Colonic mucosa (tissue), 4 donors: ENCODE measurements around the gene MDN1. TPM values are rescaled to one million over a fixed set of nuclear protein-coding genes. Genes with fewer than 3 reads are reported as not detected.
"Not testable (repeated sequence)": the region's sequence is repeated elsewhere in the genome, so short reads cannot be mapped to it uniquely, and the experiment has no call there.

Source experiments
- DNase-seq: peaks from one replicate; pipeline ENCODE4 v3.0.0-alpha.2; 2020
- H3K27ac ChIP-seq: fragments of 200-600 bp; one replicate; pipeline ENCODE4 v1.8.0; 2021
- H3K27me3 ChIP-seq: fragments of 200-600 bp; one replicate; pipeline ENCODE4 v1.8.0; 2021
- H3K36me3 ChIP-seq: fragments of 200-600 bp; one replicate; pipeline ENCODE4 v1.8.0; 2021
- H3K4me1 ChIP-seq: fragments of 200-600 bp; one replicate; pipeline ENCODE4 v1.8.0; 2021; ENCODE audit warnings: mild to moderate bottlenecking
- H3K4me3 ChIP-seq: fragments of 200-600 bp; one replicate; pipeline ENCODE4 v1.8.0; 2021
- H3K9ac ChIP-seq, 2 donors: one replicate each; pipeline ENCODE4 v1.7.0; 2013; ENCODE audit warnings: control low read depth in 2 of 2, low read depth in 2 of 2, low read length in 2 of 2
- H3K9me3 ChIP-seq: fragments of 200-600 bp; one replicate; pipeline ENCODE4 v1.8.0; 2021
- intact Hi-C: fragments of 100-400 bp; cut with DNase I; formaldehyde crosslinking; loops from one replicate; pipeline ENCODE4 v1.14.1; 2022
- total RNA-seq, 2 donors: library from RNA; stranded (reverse); fragmentation: NEBNext Ultra II Directional in 1 of 2; extraction: Animal tissue kit (Norgen Biotek cat#: 25700) in 1 of 2; gene quantifications; one replicate each; pipeline ENCODE4 v1.2.1, GENCODE V29; 2021
- TF ChIP-seq, protein P1 (sequence below): fragments of 200-600 bp; IDR thresholded peaks from one replicate; pipeline ENCODE4 v1.8.0; 2022; ENCODE audit warnings: antibody characterized with exemption, mild to moderate bottlenecking
- donor health status: healthy.
- donor health status: DM: no; HTN: no; CAD: no.
- donor health status: DM: no; HTN: no; CAD: no.

MDN1 gene
- total RNA-seq, 2 donors from 2014 or later: 17.5 to 30.7 TPM

DNA sequence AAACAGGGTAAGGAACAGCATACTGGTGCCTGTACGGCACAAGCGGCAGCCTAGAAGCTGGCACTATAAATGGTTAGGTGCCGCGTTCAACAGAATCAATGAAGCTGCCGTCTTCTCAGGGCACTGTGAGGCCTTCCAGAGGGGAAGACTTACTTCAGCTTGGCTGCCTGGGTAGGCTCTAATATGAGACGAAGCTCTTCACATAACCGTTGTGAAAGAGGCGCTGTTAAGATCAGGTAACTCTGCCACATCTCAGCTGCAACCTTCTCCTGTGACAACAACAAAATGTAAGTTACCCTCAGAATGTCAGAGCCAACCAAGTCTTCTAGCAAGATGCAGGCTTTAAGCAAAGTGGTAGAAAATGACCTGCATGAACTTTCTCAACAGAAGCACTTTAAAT, 169.0 kb downstream of the MDN1 start:
- Histone ChIP-seq H3K9me3 (no peaks in the 10 kb centered on the region), H3K27me3 (no peaks in the 10 kb centered on the region), H3K4me3 (no peak overlapping the region), H3K9ac (no peak overlapping the region), H3K27ac (no peak overlapping the region), H3K4me1 (no peaks in the 10 kb centered on the region), H3K36me3 (peaks cover 4% of the 10 kb centered on the region)
- DNase-seq: no peak
- TF ChIP-seq, protein P1, sequence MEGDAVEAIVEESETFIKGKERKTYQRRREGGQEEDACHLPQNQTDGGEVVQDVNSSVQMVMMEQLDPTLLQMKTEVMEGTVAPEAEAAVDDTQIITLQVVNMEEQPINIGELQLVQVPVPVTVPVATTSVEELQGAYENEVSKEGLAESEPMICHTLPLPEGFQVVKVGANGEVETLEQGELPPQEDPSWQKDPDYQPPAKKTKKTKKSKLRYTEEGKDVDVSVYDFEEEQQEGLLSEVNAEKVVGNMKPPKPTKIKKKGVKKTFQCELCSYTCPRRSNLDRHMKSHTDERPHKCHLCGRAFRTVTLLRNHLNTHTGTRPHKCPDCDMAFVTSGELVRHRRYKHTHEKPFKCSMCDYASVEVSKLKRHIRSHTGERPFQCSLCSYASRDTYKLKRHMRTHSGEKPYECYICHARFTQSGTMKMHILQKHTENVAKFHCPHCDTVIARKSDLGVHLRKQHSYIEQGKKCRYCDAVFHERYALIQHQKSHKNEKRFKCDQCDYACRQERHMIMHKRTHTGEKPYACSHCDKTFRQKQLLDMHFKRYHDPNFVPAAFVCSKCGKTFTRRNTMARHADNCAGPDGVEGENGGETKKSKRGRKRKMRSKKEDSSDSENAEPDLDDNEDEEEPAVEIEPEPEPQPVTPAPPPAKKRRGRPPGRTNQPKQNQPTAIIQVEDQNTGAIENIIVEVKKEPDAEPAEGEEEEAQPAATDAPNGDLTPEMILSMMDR: no peak
- intact Hi-C loops: no loop called here

DNA sequence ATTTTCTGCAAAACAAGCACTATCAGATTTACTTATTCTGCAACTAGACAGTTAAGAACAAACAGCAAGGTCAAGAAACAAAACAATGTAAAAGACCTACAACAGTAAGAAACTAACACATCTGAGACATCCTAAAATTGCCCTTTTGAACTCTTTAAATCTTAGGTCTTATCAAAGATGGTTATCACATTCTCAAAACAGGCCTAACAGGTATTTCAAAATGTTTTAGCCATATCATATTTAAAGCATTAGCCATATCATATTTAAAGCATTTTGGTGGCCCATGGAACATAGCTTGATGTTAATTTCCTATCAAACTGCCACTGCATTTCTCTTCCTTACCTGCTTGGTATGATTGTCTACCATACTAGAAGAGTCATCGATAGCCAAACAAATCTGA, 169.9 kb downstream of the MDN1 start:
- H3K36me3 ChIP-seq: peaks cover 4% of the 10 kb centered on the region
- no peak overlapping the region for H3K27ac ChIP-seq
- no peak overlapping the region for H3K9ac ChIP-seq
- no peak overlapping the region for H3K4me3 ChIP-seq
- no peaks in the 10 kb centered on the region for H3K27me3 ChIP-seq
- no peak for DNase-seq
- no peaks in the 10 kb centered on the region for H3K9me3 ChIP-seq
- TF ChIP-seq, protein P1: no peak
- intact Hi-C loops: no loop called here
- H3K4me1 ChIP-seq: no peaks in the 10 kb centered on the region

DNA sequence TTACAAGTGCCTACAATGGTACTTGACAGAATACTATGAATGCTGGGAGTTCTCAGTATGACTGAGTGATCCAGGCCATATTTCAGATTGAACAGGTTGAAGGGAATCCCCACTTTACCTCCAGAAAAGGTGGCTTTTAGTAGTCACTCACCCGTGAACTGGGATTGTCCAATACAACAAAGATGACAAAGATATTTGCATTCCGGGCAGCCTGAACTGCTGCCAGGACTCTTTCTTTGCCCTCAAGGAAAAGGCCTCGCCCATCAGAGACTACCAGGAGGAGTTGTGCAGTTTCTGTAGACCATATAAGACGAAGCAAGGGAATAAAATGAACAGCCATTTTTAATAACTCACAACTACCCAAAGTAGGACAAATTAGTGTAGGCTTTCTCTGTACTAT, 174.7 kb downstream of the MDN1 start:
- TF ChIP-seq, protein P1: no peak
- no peaks in the 10 kb centered on the region for H3K9me3 ChIP-seq
- no peaks in the 10 kb centered on the region for H3K27me3 ChIP-seq
- H3K27ac ChIP-seq: no peak overlapping the region
- no peak for DNase-seq
- no peak overlapping the region for H3K9ac ChIP-seq
- no peaks in the 10 kb centered on the region for H3K36me3 ChIP-seq
- H3K4me3 ChIP-seq: no peak overlapping the region
- intact Hi-C loops: no loop called here
- no peaks in the 10 kb centered on the region for H3K4me1 ChIP-seq

DNA sequence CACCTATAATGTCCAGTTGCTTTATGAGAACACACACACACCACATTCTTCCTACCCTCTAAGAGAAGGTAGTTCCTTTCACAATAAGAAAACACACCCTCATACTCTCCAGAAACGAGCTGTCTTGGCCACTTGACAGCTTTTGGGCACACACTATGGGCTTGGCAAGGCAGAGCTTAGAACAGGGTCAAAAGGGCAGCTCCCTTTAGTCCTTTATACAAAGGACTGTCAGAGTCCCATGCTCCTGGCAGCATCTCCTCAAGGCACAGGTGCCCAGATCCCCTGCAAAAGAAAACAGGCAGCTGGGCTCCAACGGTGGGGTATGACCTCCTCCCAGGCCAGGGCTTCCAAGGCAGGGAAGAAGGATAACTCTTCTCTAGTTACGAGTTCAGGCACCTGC, 176.2 kb downstream of the MDN1 start:
- DNase-seq: no peak
- H3K27me3 ChIP-seq: no peaks in the 10 kb centered on the region
- intact Hi-C loops: no loop called here
- no peaks in the 10 kb centered on the region for H3K9me3 ChIP-seq
- H3K27ac ChIP-seq: no peak overlapping the region
- H3K4me1 ChIP-seq: peaks cover 5% of the 10 kb centered on the region
- TF ChIP-seq, protein P1: no peak
- H3K4me3 ChIP-seq: no peak overlapping the region
- H3K36me3 ChIP-seq: no peaks in the 10 kb centered on the region
- no peak overlapping the region for H3K9ac ChIP-seq

DNA sequence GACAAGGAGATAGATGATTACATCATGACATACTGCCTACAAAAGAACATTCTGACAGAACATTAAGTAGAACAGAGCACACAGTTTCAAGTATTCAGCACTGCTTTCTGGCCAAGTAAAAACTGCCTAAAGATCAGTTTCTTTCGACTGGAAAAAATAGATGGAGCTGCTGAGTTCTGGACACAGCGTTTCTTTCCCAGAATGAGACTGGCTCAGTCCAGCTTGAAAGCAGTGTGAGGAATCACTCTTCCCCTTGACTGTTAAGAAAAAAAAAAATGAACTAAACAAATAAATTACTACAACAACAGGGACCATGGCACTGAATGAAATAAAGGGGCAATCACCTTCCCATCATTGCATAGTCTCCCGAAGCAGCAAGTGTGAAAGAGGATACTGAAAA, 176.6 kb downstream of the MDN1 start:
- Histone ChIP-seq H3K4me3 (no peak overlapping the region), H3K9me3 (no peaks in the 10 kb centered on the region), H3K9ac (no peak overlapping the region), H3K27ac (no peak overlapping the region), H3K36me3 (no peaks in the 10 kb centered on the region), H3K4me1 (peaks cover 5% of the 10 kb centered on the region), H3K27me3 (no peaks in the 10 kb centered on the region)
- intact Hi-C loops: no loop called here
- TF ChIP-seq, protein P1: no peak
- DNase-seq: no peak

DNA sequence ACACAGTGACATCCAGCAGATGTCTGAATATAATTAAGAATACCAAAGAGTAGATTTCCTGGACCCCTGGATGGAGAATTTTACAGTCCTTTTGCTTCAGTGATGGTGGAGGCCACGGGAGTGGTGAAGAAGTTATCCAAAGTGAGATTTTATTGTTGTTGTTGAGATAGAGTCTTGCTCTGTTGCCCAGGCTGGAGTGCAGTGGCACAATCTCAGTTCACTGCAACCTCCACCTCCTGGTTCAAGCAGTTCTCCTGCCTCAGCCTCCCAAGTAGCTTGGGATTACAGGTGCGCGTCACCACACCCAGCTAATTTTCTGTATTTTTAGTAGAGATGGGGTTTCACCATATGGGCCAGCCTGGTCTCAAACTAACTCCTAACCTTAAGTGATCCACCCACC, 178.0 kb downstream of the MDN1 start:
- DNase-seq, H3K9me3 ChIP-seq, H3K4me3 ChIP-seq, H3K27ac ChIP-seq, H3K27me3 ChIP-seq, H3K36me3 ChIP-seq, H3K4me1 ChIP-seq, H3K9ac ChIP-seq, intact Hi-C loops: not testable (repeated sequence)
